Right cardiac atrium (tissue), 5 donors: ENCODE measurements around the gene CRTAC1. TPM values are rescaled to one million over a fixed set of nuclear protein-coding genes. Genes with fewer than 3 reads are reported as not detected.
"Not testable (repeated sequence)": the region's sequence is repeated elsewhere in the genome, so short reads cannot be mapped to it uniquely, and the experiment has no call there.

Source experiments
- ATAC-seq, 2 donors: fragments of 200-7000 bp; cut with Tn5 transposase; one replicate each; pipeline versions ENCODE4 v1.8.0 to v1.9.1; 2020; ENCODE audit warnings: moderate library complexity in 2 of 2, mild to moderate bottlenecking in 1 of 2
- DNase-seq, 3 donors: peaks; one replicate each; pipeline ENCODE4 v3.0.0-alpha.2; 2020
- H3K27ac ChIP-seq: one replicate; pipeline ENCODE4 v1.5.1; 2013; ENCODE audit warnings: mild to moderate bottlenecking, low read length, control low read depth, moderate library complexity
- H3K27me3 ChIP-seq: one replicate; pipeline ENCODE4 v1.6.1; 2013; ENCODE audit not compliant: control insufficient read depth, insufficient read depth
- H3K4me1 ChIP-seq: one replicate; pipeline ENCODE4 v1.6.1; 2013; ENCODE audit warnings: low read length; ENCODE audit not compliant: control insufficient read depth, insufficient read depth
- H3K4me3 ChIP-seq: one replicate; pipeline ENCODE4 v1.5.1; 2013; ENCODE audit warnings: low read length, control low read depth
- H3K9me3 ChIP-seq: one replicate; pipeline ENCODE4 v1.6.1; 2013; ENCODE audit warnings: low read length; ENCODE audit not compliant: control insufficient read depth
- WGBS: extraction: QIAGEN DNeasy Blood & Tissue Kit; methylation state at CpG from one replicate; pipeline ENCODE4 v1.1.7; 2013; 5-methylcytosine and 5-hydroxymethylcytosine counted together
- intact Hi-C, 4 donors: fragments of 100-400 bp; cut with DNase I; formaldehyde crosslinking; loops; one replicate each; pipeline versions ENCODE4 v1.11.0 to v1.14.0; 2022 to 2023
- polyA plus RNA-seq: library from polyadenylated mRNA; stranded (reverse); fragments of 200-250 nt; gene quantifications from one replicate; pipeline ENCODE4 v1.2.3, GENCODE V29; 2013
- total RNA-seq, 4 donors: library from RNA; stranded (reverse); fragmentation: NEBNext Ultra II Directional; extraction: Animal tissue kit (Norgen Biotek cat#: 25700); gene quantifications; one replicate each; pipeline ENCODE4 v1.2.1, GENCODE V29; 2021
- donor health status: healthy with polysubstance abuse.
- donor health status: DM: no; HTN: yes; CAD: no.
- donor health status: DM: no; HTN: no; CAD: no.
- donor health status: DM: no; HTN: yes; CAD: no; lungs with severe emphysema.
- donor health status: DM: yes; HTN: yes; CAD: no.

The CRTAC1 gene
- total and polyA plus RNA-seq, 5 donors = 7.3 to 38.2 (median 12.9) TPM

DNA sequence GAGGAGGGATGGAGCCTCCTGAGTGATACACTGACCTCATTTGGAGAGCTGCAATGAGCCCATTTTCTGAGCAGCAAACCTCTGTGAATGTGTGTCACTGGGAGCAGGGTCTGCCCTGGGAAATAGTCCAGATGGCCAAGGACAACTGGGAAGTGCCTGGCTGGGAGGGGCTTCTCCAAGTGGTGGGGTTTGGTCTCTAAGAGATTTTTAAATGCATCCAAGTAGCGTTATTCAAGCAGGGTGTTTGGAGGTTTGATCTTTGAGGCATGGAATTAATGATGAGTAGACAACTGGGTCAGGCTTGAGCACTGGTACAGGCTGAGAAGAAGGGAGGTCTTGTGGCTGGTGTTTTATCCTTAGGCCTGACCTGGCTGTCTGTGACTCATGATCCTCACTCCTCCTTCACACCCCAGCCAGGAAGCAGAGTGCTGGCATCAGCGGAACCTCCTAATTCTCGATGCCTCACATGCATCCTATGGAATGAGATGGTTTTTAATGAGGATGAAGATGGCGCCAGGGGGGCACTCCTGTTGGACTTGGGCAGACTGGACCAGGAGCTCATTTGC lies 177.5 kb downstream of the CRTAC1 start:
- ATAC-seq (no peak), DNase-seq (no peak)
- H3K27ac ChIP-seq = no peak overlapping the region
- peaks cover 3% of the 10 kb centered on the region for H3K4me1 ChIP-seq
- no peak overlapping the region for H3K4me3 ChIP-seq
- 83% methylated on average over 4 of the region's 4 CpGs for WGBS
- H3K9me3 ChIP-seq = no peaks in the 10 kb centered on the region
- H3K27me3 ChIP-seq = no peaks in the 10 kb centered on the region
- intact Hi-C loops = no loop called here

DNA sequence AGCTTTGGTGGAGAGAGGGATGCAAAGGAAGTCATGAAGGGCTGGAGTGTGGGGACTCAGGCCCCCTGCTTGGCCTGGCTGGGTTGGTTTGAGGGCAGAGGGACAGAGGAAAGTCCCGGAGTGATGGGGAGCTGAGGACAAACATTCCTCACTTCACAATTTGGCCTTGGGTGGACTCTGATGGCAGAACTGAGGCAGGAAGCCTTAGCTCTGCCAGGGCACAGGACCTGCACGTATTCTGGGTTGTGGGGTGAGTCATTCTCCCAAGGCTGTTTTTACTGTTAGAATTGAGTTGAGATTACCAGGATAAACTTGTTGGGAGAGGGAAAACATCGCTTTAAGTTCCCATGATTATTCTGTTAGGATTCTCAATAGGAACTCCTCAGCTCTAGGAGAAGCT lies 178.1 kb downstream of the CRTAC1 start:
- peaks cover 3% of the 10 kb centered on the region for H3K4me1 ChIP-seq
- no peak overlapping the region for H3K27ac ChIP-seq
- DNase-seq (no peak), ATAC-seq (no peak)
- 54% methylated on average over 3 of the region's 3 CpGs for WGBS
- H3K4me3 ChIP-seq = no peak overlapping the region
- intact Hi-C loops = no loop called here
- no peaks in the 10 kb centered on the region for H3K9me3 ChIP-seq
- H3K27me3 ChIP-seq = no peaks in the 10 kb centered on the region

DNA sequence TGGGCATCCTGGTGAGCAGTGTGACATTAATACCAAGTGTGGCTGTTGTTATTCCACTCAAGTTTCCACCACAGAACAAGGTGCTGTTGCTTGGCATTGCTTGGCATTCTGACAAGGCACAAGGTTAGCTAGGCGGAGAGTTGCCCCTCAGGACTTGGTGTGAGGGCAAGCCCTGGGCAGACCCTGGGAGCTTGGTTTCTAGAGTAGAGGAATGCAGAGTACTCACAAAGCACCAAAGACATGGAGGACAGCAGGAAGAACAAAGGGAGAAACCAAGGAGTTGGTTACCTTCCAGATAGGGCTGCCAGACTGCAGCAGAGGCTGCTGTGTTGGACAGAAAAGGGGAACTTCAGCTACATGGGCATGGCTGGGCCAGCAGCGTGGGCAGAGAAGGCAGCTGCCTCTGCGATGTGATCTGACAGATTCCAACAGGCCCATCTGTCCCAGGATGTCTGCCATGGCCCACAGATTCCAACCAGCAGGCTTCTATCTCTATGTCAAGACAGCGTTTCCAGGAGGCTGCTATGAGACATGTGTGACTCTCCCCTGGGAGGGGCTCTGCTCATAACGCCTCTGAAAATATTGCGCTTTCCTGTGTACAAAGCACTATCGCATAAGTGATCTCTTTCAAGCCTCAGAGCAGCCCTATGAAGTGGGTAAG lies 178.9 kb downstream of the CRTAC1 start:
- DNase-seq (no peak), ATAC-seq (no peak)
- H3K27ac ChIP-seq = no peak overlapping the region
- WGBS = 71% methylated on average over 7 of the region's 7 CpGs
- H3K4me3 ChIP-seq = no peak overlapping the region
- H3K4me1 ChIP-seq = peaks cover 3% of the 10 kb centered on the region
- no peaks in the 10 kb centered on the region for H3K9me3 ChIP-seq
- no peaks in the 10 kb centered on the region for H3K27me3 ChIP-seq
- intact Hi-C loops = no loop called here

DNA sequence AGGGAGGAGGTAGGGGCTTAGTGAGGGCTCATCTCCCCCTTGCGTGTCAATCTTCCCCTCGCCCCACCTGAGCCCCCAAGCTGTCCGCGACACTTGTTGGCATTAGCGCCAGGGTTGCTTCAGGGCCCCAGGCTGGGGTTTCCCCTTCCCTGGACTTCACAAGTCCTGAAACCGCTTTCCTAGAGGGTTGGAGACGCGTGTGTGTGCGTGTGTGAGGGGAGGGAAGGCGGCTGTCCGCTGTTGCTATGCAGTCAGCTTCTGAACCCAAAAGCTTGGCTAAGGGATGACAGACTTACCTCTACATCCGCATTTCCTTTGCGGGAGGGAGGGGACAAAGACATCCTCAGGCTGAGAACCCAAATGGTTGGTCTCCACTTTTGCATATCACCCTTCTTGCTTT lies 180.0 kb downstream of the CRTAC1 start:
- Histone ChIP-seq H3K4me3 (peak overlapping the region; percentile 58), H3K27me3 (no peaks in the 10 kb centered on the region), H3K9me3 (no peaks in the 10 kb centered on the region), H3K4me1 (peaks cover 3% of the 10 kb centered on the region), H3K27ac (no peak overlapping the region)
- DNase-seq (no peak), ATAC-seq (no peak)
- intact Hi-C loops = no loop called here
- 16% methylated on average over 13 of the region's 13 CpGs for WGBS

DNA sequence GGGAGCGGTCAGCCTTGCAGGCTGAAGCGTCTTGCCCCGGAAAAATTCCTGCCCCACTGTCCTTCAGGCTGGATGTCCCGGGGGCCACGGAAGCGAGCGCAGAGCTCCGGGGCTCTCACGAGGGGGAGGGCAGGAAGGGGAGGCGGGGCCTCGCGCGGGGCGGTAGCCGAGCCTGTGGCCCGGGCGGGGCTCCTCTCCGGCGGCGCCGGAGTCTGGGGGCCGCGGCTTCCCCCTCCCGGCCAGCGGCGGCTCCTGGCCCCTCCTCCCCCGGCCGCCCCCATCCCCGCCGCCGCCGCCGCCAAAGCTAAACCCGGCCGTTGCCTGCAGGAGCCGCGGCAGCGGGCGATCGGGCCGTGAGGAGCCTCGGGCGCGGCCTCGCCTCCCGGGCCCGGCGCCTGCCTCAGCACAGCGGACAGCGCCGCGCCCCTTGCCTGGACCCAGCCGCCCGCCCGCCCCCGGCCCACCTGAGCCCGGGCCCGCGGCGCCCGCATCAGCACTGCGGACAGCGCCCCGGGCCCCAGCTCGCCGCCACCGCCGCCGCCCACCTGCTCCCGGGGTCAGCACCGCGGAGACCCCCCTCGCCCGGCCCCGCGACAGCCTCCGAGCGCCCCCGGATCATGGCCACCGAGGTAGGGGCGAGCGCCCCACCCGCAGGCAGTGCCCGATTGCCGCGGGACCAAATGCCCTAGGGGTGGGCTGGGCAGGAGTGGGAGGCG lies 180.6 kb downstream of the CRTAC1 start, which contains the start of gene GOLGA7B:
Gene GOLGA7B (plus strand): TSS at position 157 of the 716 bp plus-strand sequence. CDS start 461 bp downstream, at position 618.
- H3K4me3 ChIP-seq = peak within 1 kb of the TSS; percentile 58
- H3K27ac ChIP-seq = no peak within 1 kb of the TSS
- DNase-seq = peak; percentile 39 to 75 (median 70)

DNA sequence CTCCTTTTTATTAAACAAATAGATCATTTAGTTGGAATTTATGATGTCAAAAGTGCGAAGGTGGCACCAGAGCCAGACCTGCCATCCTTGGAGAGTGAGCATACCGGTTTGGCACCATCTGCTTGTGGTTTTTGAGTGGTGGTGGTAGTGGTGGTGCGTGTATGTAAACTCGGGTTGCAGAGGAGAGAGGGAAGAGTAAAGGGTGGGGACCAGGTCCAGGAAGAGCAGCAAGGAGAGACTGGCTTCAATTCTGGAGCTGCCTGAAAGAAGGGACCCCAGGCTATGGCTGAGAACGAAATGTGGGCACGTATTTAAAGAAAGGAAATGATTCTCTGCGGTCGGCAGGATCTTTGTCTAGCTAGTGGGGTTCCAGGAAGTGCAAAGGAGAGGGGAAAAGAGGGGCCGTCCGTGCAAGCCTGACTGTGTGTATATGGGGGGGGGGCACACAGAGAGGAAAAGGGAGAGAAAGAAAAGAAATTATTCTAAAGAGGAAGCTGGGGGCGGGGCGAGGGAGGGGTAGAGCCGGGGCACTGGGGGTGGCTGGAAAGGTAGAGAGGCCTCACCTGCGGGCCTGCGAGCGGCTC lies 181.2 kb downstream of the CRTAC1 start:
- Histone ChIP-seq H3K4me1 (peaks cover 3% of the 10 kb centered on the region), H3K27ac (no peak overlapping the region), H3K4me3 (peak overlapping the region; percentile 58), H3K9me3 (no peaks in the 10 kb centered on the region), H3K27me3 (no peaks in the 10 kb centered on the region)
- WGBS = 11% methylated on average over 16 of the region's 16 CpGs
- ATAC-seq (no peak), DNase-seq (no peak)
- intact Hi-C loops = no loop called here

More for the DNA sequence above, 180.6 kb downstream of the CRTAC1 start, which contains the start of gene GOLGA7B:
- peak; percentile 82 for ATAC-seq
- WGBS = 1% methylated on average over 87 of the region's 87 CpGs
- H3K9me3 ChIP-seq = no peaks in the 10 kb centered on the region
- intact Hi-C loops = no loop called here
- H3K27me3 ChIP-seq = no peaks in the 10 kb centered on the region
- peaks cover 3% of the 10 kb centered on the region for H3K4me1 ChIP-seq

DNA sequence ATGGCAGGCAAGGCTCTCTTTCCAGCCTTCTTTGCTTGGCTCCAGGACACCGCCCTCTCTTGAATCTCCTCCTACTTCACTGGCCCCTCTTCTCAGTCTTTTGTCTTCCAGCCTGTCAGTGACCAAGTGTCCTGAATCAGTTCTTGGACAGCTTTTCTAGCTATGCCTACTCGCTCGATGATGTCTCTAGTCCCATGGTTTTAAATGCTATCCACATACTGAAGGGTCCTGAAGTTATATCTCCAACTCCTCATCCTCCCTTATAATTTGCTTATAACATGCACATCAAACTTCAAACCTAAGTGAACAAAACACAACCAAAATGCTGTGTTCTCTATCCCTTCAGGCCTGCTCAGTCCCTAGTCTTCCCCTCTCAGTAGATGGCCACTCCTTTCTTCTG lies 185.7 kb downstream of the CRTAC1 start:
- intact Hi-C loops = no loop called here
- H3K9me3 ChIP-seq = no peaks in the 10 kb centered on the region
- no peak overlapping the region for H3K4me3 ChIP-seq
- H3K4me1 ChIP-seq = peaks cover 2% of the 10 kb centered on the region
- no peak for ATAC-seq
- 91% methylated on average over 3 of the region's 3 CpGs for WGBS
- H3K27ac ChIP-seq = no peak overlapping the region
- no peak for DNase-seq
- no peaks in the 10 kb centered on the region for H3K27me3 ChIP-seq

DNA sequence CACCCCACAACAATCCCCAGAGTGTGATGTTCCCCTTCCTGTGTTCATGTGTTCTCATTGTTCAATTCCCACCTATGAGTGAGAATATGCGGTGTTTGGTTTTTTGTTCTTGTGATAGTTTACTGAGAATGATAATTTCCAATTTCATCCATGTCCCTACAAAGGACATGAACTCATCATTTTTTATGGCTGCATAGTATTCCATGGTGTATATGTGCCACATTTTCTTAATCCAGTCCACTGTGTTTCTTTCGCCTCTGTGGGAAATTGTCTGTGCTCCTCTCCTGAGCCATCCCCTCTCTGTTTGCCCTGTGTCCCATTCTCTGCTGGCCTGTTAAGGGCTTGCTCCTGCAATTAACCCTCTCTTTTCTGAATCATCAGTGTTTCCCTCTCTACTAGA lies 186.4 kb downstream of the CRTAC1 start:
- H3K9me3 ChIP-seq, intact Hi-C loops, H3K4me1 ChIP-seq, DNase-seq, ATAC-seq, H3K4me3 ChIP-seq, H3K27ac ChIP-seq, H3K27me3 ChIP-seq: not testable (repeated sequence)
- 98% methylated on average over 1 of the region's 2 CpGs for WGBS

DNA sequence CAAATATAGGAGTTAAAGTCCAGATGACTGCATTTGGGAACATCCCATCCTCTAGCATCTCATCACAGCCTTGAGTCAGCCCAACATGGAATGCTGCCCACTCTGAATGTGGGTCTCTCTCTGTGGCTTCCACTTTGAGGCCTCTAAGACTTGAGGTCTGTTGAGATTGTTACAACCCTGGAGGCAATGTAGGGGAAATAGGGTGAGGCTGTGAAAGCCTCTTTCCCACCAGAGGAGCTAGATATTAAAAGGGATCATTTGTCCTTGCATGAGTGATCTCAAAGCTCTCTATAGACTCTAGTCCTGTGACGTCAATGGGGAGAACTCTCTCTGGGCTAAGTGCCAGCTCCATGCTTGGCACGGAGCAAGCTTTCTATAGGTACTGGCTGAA lies 187.1 kb downstream of the CRTAC1 start:
- Histone ChIP-seq H3K4me1 (peaks cover 2% of the 10 kb centered on the region), H3K27ac (no peak overlapping the region), H3K9me3 (no peaks in the 10 kb centered on the region), H3K4me3 (no peak overlapping the region), H3K27me3 (no peaks in the 10 kb centered on the region)
- ATAC-seq (no peak), DNase-seq (no peak)
- intact Hi-C loops = no loop called here
- 39% methylated on average over 2 of the region's 2 CpGs for WGBS

DNA sequence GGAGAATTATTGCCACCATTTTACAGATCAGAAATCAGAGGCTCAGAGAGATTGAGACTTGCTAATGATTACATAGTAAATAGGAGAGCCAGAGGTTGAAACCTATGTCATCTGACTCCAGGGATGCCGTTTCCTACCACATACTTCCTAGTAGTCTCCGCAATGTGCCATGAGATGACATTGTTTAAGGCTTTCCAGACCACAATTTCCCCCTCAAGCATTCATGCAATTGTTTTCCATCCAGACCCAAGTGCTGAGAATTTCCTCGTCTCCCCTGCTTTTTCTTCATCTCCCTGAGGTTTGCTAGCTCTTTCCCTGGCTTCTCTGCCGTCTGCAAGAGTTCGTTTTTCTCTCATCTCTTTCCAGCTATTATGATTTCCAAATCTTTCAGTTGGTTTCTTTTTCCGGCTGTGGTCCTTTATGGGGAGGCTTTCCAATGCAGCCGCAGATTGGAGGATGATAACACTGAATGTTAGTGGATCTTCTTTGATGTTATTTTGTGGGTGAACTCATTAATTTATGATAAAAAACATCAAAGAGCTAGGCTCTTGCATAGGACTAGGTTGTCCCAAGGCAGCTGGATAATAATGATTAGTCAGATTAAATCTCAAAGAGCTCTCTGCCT lies 187.7 kb downstream of the CRTAC1 start:
- Histone ChIP-seq H3K9me3 (no peaks in the 10 kb centered on the region), H3K27me3 (no peaks in the 10 kb centered on the region), H3K4me3 (no peak overlapping the region), H3K27ac (no peak overlapping the region), H3K4me1 (peaks cover 2% of the 10 kb centered on the region)
- WGBS = 55% methylated on average over 7 of the region's 7 CpGs
- DNase-seq = no peak
- intact Hi-C loops = no loop called here
- no peak for ATAC-seq

DNA sequence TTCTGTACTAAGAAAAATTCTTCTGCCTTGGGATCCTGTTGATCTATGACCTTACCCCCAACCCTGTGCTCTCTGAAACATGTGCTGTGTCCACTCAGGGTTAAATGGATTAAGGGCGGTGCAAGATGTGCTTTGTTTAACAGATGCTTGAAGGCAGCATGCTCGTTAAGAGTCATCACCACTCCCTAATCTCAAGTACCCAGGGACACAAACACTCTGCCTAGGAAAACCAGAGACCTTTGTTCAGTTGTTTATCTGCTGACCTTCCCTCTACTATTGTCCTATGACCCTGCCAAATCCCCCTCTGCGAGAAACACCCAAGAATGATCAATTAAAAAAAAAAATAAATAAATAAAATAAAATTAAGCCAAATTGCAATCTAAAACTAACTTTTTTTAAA lies 188.3 kb downstream of the CRTAC1 start:
- 16% methylated on average over 2 of the region's 3 CpGs for WGBS
- intact Hi-C loops = not testable (repeated sequence)

More for the DNA sequence above, 188.3 kb downstream of the CRTAC1 start:
- H3K9me3 ChIP-seq, H3K27me3 ChIP-seq, ATAC-seq, H3K4me3 ChIP-seq, H3K4me1 ChIP-seq, DNase-seq, H3K27ac ChIP-seq: not testable (repeated sequence)
